ENCODE measurements around the gene LTA4H.

DNA sequence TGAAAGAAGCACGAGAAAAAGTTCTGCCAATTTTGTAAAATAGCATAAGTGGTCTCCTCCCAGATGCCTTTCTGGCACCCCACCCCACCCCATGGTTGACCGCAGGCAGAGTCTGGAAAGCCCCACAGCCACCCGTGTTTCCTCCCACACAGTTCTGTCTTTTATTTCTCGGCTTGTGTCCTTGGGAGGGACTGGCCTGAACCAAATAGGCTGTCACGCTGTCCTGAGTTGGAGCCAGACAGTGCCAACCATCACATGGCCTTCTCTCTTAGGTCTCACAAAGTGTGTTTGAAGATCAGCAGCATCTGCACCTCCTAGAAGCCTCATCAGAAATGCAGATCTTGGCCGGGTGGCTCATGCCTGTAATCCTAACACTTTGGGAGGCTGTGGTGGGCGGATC, 10.2 kb upstream of the LTA4H start:
- TF ChIP-seq, protein P1, sequence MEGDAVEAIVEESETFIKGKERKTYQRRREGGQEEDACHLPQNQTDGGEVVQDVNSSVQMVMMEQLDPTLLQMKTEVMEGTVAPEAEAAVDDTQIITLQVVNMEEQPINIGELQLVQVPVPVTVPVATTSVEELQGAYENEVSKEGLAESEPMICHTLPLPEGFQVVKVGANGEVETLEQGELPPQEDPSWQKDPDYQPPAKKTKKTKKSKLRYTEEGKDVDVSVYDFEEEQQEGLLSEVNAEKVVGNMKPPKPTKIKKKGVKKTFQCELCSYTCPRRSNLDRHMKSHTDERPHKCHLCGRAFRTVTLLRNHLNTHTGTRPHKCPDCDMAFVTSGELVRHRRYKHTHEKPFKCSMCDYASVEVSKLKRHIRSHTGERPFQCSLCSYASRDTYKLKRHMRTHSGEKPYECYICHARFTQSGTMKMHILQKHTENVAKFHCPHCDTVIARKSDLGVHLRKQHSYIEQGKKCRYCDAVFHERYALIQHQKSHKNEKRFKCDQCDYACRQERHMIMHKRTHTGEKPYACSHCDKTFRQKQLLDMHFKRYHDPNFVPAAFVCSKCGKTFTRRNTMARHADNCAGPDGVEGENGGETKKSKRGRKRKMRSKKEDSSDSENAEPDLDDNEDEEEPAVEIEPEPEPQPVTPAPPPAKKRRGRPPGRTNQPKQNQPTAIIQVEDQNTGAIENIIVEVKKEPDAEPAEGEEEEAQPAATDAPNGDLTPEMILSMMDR (IDR thresholded peaks at IDR 0.05; ENCODE audit: low read length), result no peak
- TF ChIP-seq EZH2phosphoT487 (IDR thresholded peaks at IDR 0.05; ENCODE audit: low read length), result no peak

Measured in MM.1S (cell line).